ENCODE measurements around the gene KCNK5.

The KCNK5 gene

DNA sequence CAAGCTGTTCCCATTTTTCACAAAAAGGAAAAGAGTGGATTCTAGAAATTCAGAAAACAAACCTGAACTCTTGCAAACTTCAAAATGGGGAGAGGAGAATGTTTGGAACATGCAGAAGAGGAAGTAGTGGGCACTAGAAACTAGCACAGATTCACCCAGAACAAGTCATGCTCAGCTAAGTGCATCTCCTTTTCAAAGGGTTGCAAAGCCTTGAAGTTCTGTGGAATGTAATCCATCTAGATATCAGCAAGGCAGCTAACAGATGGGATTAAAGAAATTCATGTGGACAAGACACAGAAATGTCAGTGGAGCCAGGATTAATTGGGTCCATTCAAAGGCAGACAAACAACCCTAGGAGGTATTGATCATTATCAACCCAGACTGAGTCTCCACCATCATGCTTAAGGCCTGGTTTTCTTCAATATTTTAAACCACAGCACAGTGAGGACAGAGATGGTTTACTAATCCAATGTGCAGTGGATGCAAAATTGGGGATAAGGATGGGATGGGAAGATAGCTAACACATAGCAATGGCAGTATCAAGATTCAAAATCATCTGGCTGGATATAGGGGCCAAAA lies 31.3 kb downstream of the KCNK5 start:
- no peak for DNase-seq (ENCODE audit: low spot score)

DNA sequence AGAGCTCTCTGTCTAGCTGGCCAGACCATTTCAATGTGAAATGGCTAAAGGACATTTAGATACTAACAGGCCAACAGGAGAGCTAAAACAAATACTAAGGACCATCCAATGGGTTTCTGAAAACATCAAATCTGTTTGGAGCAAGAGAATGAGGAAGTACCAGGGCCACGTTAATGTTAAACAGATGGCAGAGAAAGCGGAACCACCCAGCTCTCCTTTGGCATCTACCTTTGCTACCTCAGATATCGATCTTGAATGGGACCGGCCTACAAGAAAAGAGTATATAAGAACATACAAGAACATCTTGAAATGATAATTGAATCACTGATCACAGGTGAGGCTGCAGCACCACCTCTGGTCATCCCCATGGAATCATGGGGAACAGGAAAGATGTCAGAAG lies 31.8 kb downstream of the KCNK5 start:
- no peak for DNase-seq (ENCODE audit: low spot score)

DNA sequence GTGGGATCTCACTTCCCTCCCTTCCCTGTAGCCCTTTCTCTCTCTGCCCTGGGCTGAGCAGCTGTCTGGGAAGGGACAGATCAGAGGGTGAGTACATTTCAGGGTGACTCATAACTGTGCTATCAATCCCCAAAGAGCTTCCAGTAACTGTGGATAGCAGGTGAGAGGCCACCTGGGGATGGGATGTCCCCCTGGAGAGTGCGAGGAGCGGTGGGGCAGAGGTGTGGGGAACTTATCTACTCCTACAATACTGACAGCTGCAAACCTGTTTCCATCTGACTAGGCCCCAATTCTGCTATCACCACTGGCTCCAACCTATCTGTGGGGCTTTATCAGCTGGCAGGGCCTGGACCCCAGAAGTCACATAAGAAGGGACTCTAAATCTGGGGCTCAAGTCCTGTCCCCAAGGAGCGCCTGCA lies 32.6 kb downstream of the KCNK5 start:
- DNase-seq (ENCODE audit: low spot score): no peak

DNA sequence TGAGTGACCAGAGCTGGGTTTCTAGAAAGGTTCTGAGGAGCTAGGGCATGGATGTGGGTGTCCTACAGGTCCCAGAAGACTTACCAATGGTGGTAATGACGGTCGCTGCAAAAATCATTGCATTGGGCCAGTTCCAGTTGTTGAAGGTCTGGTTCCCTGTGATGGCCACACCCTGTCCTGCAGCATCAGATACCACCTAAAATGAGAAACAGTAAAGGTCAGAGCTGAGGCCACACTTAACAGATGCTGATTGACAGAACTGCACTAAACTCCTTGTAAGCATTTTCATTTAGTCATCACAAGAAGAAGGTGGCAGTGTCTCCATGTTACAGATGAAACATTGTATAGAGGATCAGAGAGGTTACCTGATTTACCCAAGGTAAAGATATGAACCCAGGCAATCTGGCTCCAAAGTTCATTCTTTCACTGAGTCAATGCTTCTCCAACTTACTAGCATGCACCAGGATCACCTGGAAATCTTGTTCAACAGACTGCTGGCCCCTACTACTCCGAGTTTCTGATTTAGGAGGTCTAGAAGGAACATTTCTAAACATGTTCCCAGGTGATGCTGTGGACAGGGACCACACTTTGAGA lies 33.4 kb downstream of the KCNK5 start:
- no peak for DNase-seq (ENCODE audit: low spot score)

GRCh38 chr6:39194466-39194865 lies 34.8 kb downstream of the KCNK5 start:
- DNase-seq (ENCODE audit: low spot score): no peak

- DNase-seq (ENCODE audit: low spot score): no peak
Measured at GRCh38 chr6:39193201-39193791, 36.0 kb downstream of the KCNK5 start.

GRCh38 chr6:39192736-39193135 lies 36.5 kb downstream of the KCNK5 start:
- no peak for DNase-seq (ENCODE audit: low spot score)

- no peak for DNase-seq (ENCODE audit: low spot score)
Measured at GRCh38 chr6:39191236-39191930, 37.9 kb downstream of the KCNK5 start.

DNA sequence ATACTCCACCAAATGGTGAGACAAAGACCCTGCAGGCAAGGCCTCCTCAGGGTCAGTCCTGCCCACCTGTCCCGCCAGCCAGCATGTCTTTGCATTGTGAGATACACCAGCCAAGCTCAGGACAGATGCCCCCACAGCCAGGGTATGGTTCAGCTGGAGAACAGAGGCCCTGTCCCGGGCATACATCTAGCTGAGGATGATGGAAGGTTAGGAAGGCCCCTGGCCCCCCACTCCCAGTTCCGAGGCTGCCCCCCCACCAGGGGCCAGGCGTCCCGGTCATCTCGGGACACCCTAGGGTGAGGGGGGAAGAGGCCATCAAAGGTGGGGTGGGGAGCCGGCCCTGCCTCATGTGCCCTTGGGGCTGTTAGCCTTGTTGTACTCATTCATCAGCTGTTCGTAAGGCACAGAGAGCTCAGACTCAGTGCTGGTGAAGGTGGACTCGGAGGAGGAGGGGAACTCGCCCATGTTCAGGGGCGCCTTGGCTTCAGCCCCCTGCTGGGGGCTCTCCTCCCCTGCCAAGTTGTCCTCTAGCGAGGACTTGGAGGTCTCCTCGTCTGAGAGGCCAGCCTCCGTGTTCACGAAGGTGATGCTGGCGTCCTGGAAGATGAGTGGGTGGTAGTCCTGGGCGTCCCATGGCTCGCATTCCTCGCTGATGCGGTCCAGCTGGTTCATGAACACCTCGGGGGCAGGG lies 38.6 kb downstream of the KCNK5 start:
- no peak for DNase-seq (ENCODE audit: low spot score)

- peak; percentile 60 for DNase-seq (ENCODE audit: low spot score)
Measured at GRCh38 chr6:39189915-39190544, 39.2 kb downstream of the KCNK5 start.

GRCh38 chr6:39189131-39189530 lies 40.1 kb downstream of the KCNK5 start:
- DNase-seq (ENCODE audit: low spot score): no peak

GRCh38 chr6:39188571-39188970 lies 40.7 kb downstream of the KCNK5 start:
- no peak for DNase-seq (ENCODE audit: low spot score)

DNA sequence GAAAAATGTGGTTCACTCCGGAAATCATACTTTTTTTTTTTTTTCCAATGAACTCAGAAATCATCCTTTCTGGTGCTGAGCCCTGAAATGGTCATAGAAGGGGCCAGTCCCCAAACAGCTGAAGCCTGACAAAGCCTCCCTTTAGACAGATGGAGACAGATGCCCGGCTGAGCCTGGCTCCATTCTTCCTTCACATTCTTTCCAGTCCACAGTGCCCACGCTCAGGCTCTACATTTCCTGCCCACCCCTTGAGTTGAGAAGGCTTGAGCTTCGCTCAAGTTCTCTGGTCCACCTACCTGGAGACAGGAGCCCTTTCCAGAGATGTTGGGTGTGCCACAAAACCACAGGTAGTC lies 41.2 kb downstream of the KCNK5 start:
- no peak for DNase-seq (ENCODE audit: low spot score)

GRCh38 chr6:39184906-39185580 lies 44.2 kb downstream of the KCNK5 start:
- DNase-seq (ENCODE audit: low spot score): no peak

DNA sequence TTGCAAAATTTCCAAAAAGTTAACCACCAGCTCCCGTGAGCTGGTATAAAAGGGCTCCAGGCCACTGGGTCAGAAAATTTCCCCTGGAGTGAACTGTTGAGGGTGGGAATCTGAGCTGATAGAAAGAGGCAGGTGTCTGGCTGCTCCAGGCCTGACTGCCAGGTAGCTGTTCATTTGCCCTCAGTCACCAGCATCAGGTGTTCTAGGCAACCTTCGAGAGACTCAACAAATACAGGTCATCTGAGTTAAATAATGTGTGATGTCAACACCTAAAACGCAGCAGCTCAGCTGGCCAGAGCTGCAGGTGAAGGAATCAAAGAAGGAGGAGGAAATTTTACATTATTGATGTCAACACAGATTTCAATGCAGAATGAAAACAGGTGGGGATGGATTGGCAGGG lies 46.7 kb downstream of the KCNK5 start:
- DNase-seq (ENCODE audit: low spot score): no peak

GRCh38 chr6:39181826-39182225 lies 47.4 kb downstream of the KCNK5 start:
- DNase-seq (ENCODE audit: low spot score): no peak

GRCh38 chr6:39181333-39181732 lies 47.9 kb downstream of the KCNK5 start:
- DNase-seq (ENCODE audit: low spot score): no peak

DNA sequence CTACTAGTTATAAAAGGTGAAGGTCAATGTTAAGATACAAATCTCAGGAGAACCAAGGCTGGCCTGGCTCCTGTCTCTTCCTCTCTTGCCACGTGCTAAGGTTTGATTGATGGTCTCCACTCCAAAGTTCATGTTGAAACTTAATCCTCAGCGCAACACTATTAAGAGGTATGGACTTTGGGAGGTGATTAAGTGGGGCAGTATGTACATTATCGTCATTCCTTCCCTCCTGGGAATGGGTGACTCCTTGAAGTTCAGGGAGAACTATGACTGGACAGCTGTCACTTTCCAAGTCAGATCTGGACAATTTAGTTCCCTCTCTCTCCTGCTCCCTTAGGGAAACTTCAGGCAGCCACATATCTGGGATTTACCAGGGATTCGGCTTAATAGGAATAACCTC lies 50.5 kb downstream of the KCNK5 start:
- DNase-seq (ENCODE audit: low spot score): no peak

DNA sequence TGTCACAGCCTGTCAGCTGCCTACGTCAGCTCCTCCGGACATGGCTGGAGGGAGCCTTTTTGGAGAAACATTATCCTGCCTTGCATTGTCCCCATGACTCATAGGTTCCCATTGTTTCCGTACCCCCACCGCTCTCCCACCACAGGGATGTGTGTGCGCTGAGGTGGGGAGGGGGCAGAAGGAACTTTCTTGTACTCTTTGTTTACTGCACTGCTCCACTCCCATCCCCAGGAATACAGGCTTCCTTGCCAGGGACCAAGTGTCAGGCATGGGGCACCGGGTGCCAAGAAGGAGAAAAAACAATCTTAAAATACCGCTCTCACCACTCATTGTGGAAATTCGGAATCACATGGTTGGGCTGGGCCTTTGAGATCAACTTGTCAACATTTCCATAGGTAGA lies 51.0 kb downstream of the KCNK5 start:
- no peak for DNase-seq (ENCODE audit: low spot score)

GRCh38 chr6:39177130-39177529 lies 52.1 kb downstream of the KCNK5 start:
- no peak for DNase-seq (ENCODE audit: low spot score)

GRCh38 chr6:39173270-39173669 lies 56.0 kb downstream of the KCNK5 start:
- no peak for DNase-seq (ENCODE audit: low spot score)

DNA sequence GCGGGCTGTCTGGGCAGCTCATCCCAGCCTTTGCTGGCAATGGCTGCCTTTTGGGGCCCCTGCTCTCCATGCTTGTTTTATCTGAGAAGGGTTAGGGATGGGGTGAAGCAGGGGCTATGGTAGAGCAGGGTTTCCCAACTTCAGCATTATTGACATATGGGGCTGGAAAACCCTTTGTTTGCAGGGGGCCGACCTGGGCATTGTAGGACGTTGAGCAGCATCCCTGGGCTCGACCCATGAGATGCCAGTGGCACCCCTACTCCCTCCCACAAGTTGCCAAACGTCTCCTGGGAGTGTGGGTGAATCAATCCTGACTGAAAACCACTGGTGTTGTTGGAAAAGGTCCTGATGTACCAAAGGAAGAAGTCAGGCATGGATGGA lies 56.9 kb downstream of the KCNK5 start:
- no peak for DNase-seq (ENCODE audit: low spot score)
